WTC11 (cell line): ENCODE results near the gene RPP40.

Experiments
- MYBL2 ChIP-seq: sonication (generic); formaldehyde crosslinking; IDR thresholded peaks from 2 replicates; pipeline ENCODE4 v1.8.1; 2023; ENCODE audit warnings: mild to moderate bottlenecking, moderate library complexity, missing genetic modification reagents
- ZNF138 ChIP-seq: sonication (generic); formaldehyde crosslinking; conservative IDR thresholded peaks from 2 replicates; pipeline ENCODE4 v1.8.1; 2022; ENCODE audit warnings: mild to moderate bottlenecking, moderate library complexity, missing genetic modification reagents

DNA sequence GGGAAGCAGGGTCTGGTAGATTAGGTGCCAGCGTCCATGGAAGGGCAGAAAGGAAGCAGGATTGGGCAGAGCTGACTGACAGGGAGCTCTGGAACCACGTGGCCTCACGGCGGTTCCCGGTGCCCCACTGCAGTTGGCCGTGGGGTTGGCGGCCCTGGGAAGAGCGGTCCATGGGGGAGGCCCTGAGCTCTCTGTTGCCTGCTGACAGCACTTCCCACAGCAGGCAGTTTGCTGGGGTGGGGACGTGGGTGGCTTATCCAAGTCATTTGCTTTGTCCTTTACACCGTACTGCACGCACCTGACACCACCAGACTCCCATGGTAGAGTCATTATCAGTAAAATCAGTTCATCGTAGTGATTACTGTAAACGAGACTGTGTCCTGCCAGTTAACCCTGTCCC is 56.1 kb downstream of the RPP40 start:
- TF ChIP-seq ZNF138, result no peak
- no peak for TF ChIP-seq MYBL2 (CRISPR knock-in tag)
